ENCODE data around the gene DNMBP. TPM values are rescaled to one million over a fixed set of nuclear protein-coding genes. Genes with fewer than 3 reads are reported as not detected.
A peak's percentile ranks its signal among the peaks of the same experiment; 100 is the strongest.

The DNMBP gene
- 24.1 and 26.7 TPM in 2 replicates for total RNA-seq (ENCODE audit: low replicate concordance)

- Histone ChIP-seq H3K36me3 (no peaks in the 10 kb centered on the region), H3K4me3 (peak within 1 kb of the TSS; percentile 89), H3K9ac (peak within 1 kb of the TSS; percentile 42), H3K79me2 (ENCODE audit: low read depth) (peaks cover 29% of the 10 kb centered on the region), H2AFZ (replicated peaks) (peak within 1 kb of the TSS; percentile 92), H3F3A (ENCODE audit: low read depth) (no peaks in the 10 kb centered on the region), H3K27ac (no peak within 1 kb of the TSS), H4K20me1 (ENCODE audit: low read depth) (peaks cover 2% of the 10 kb centered on the region), H3K9me3 (ENCODE audit: low read depth) (no peaks in the 10 kb centered on the region), H3K27me3 (peaks cover 12% of the 10 kb centered on the region), H3K4me2 (peak within 1 kb of the TSS; percentile 96), H3K4me1 (peaks cover 15% of the 10 kb centered on the region)
- Mint-ChIP-seq H3K27me3 (ENCODE audit: insufficient read depth, low read depth) (peaks cover 7% of the 10 kb centered on the region), H3K4me1 (peaks cover 40% of the 10 kb centered on the region), H3K36me3 (peaks cover 2% of the 10 kb centered on the region), H3K4me3 (peak within 1 kb of the TSS; percentile 95), H3K9me3 (peaks cover 3% of the 10 kb centered on the region), H3K27ac (no peak within 1 kb of the TSS)
- no peak for TF ChIP-seq EZH2 (IDR thresholded peaks at IDR 0.05)
- TF ChIP-seq EZH2phosphoT487 (IDR thresholded peaks at IDR 0.05), result peak; percentile 10
- TF ChIP-seq CTCF (IDR thresholded peaks at IDR 0.05), result peak; percentile 55
- DNase-seq (ENCODE audit: low spot score), result peak; percentile 98
These were observed at the start of gene DNMBP for GRCh38 chr10:100009793-100010676. TSS of gene DNMBP (minus strand) at chr10:100009947. CDS start at chr10:99972124, 37,823 bp downstream.

GRCh38 chr10:100057948-100058347 is 48.2 kb upstream of the DNMBP start:
- TF ChIP-seq EZH2phosphoT487 (IDR thresholded peaks at IDR 0.05) (no peak), CTCF (IDR thresholded peaks at IDR 0.05) (no peak), EZH2 (IDR thresholded peaks at IDR 0.05) (no peak)
- Mint-ChIP-seq H3K4me1 (peaks cover 5% of the 10 kb centered on the region), H3K9me3 (no peaks in the 10 kb centered on the region), H3K4me3 (no peak overlapping the region), H3K36me3 (no peaks in the 10 kb centered on the region), H3K27me3 (ENCODE audit: insufficient read depth, low read depth) (peaks cover 3% of the 10 kb centered on the region), H3K27ac (no peak overlapping the region)
- Histone ChIP-seq H3F3A (ENCODE audit: low read depth) (no peaks in the 10 kb centered on the region), H3K9me3 (ENCODE audit: low read depth) (peaks cover 3% of the 10 kb centered on the region), H3K4me2 (no peak overlapping the region), H3K36me3 (no peaks in the 10 kb centered on the region), H3K27ac (no peak overlapping the region), H3K4me3 (no peak overlapping the region), H4K20me1 (ENCODE audit: low read depth) (no peaks in the 10 kb centered on the region), H3K4me1 (no peaks in the 10 kb centered on the region), H3K9ac (no peak overlapping the region), H3K27me3 (no peaks in the 10 kb centered on the region), H3K79me2 (ENCODE audit: low read depth) (no peaks in the 10 kb centered on the region), H2AFZ (replicated peaks) (no peak overlapping the region)
- DNase-seq (ENCODE audit: low spot score), result no peak

GRCh38 chr10:100053686-100054460 is 44.1 kb upstream of the DNMBP start:
- TF ChIP-seq CTCF (IDR thresholded peaks at IDR 0.05), result no peak
- TF ChIP-seq EZH2phosphoT487 (IDR thresholded peaks at IDR 0.05), result no peak
- no peak for TF ChIP-seq EZH2 (IDR thresholded peaks at IDR 0.05)
- Mint-ChIP-seq H3K36me3 (no peaks in the 10 kb centered on the region), H3K27me3 (ENCODE audit: insufficient read depth, low read depth) (peaks cover 3% of the 10 kb centered on the region), H3K4me3 (no peak overlapping the region), H3K27ac (no peak overlapping the region), H3K9me3 (no peaks in the 10 kb centered on the region), H3K4me1 (peaks cover 5% of the 10 kb centered on the region)
- DNase-seq (ENCODE audit: low spot score), result no peak
- H3K4me1 ChIP-seq, result no peaks in the 10 kb centered on the region
- H4K20me1 ChIP-seq (ENCODE audit: low read depth), result no peaks in the 10 kb centered on the region
- H3F3A ChIP-seq (ENCODE audit: low read depth), result no peaks in the 10 kb centered on the region
- H3K9ac ChIP-seq, result no peak overlapping the region
- H3K79me2 ChIP-seq (ENCODE audit: low read depth), result no peaks in the 10 kb centered on the region
- no peaks in the 10 kb centered on the region for H3K36me3 ChIP-seq
- H3K27me3 ChIP-seq, result no peaks in the 10 kb centered on the region
- H3K4me2 ChIP-seq, result no peak overlapping the region
- peaks cover 3% of the 10 kb centered on the region for H3K9me3 ChIP-seq (ENCODE audit: low read depth)
- peak overlapping the region; percentile 76 for H2AFZ ChIP-seq (replicated peaks)
- no peak overlapping the region for H3K27ac ChIP-seq
- H3K4me3 ChIP-seq, result no peak overlapping the region

Measured in neural progenitor cell (in vitro differentiated cells).